ENCODE data around the gene MSH5.

MSH5 gene

DNA sequence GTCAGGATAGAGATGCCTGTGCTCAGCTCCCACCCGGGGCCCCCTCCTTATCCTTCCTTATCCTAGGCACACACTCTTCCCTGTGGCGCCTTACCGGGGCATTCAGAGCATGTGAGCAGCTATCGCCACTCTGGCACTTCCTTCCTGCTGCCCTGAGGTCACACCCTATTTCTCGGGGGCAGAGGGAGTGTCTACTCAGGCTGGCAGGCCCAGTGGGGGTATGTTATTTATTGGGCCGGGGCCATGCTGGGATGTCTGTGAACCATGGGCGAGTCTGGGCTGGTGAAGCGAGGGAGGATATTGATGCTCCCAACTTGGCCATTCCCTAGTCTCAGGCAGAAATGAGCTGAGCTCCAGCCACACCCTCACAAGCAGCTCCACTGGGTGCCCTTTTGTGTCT lies 28.6 kb upstream of the MSH5 start:
- TF ChIP-seq POLR2AphosphoS5 (IDR thresholded peaks at IDR 0.05; ENCODE audit: low read depth, low read length) (no peak), PAX5 (IDR thresholded peaks at IDR 0.05; ENCODE audit: insufficient read depth, low read length, severe bottlenecking) (no peak), SPI1 (IDR thresholded peaks at IDR 0.05; ENCODE audit: low read depth, low read length) (no peak), POU2F2 (IDR thresholded peaks at IDR 0.05; ENCODE audit: low read depth, low read length) (no peak)
- DNase-seq (ENCODE audit: insufficient read length, low spot score) = no peak
- no peak for FAIRE-seq

GRCh38 chr6:31712296-31712695 lies 27.5 kb upstream of the MSH5 start:
- FAIRE-seq = no peak

GRCh38 chr6:31713465-31713864 lies 26.3 kb upstream of the MSH5 start:
- FAIRE-seq (no peak), DNase-seq (ENCODE audit: insufficient read length, low spot score) (no peak)
- TF ChIP-seq PAX5 (IDR thresholded peaks at IDR 0.05; ENCODE audit: insufficient read depth, low read length, severe bottlenecking) (no peak), POU2F2 (IDR thresholded peaks at IDR 0.05; ENCODE audit: low read depth, low read length) (no peak), POLR2A (IDR thresholded peaks at IDR 0.05; ENCODE audit: low read depth, low read length) (no peak), SPI1 (IDR thresholded peaks at IDR 0.05; ENCODE audit: low read depth, low read length) (no peak), POLR2AphosphoS5 (IDR thresholded peaks at IDR 0.05; ENCODE audit: low read depth, low read length) (no peak), TAF1 (IDR thresholded peaks at IDR 0.05; ENCODE audit: low read depth, low read length) (no peak)

More at GRCh38 chr6:31712296-31712695, 27.5 kb upstream of the MSH5 start:
- no peak for DNase-seq (ENCODE audit: insufficient read length, low spot score)
- TF ChIP-seq POU2F2 (IDR thresholded peaks at IDR 0.05; ENCODE audit: low read depth, low read length) (no peak), SPI1 (IDR thresholded peaks at IDR 0.05; ENCODE audit: low read depth, low read length) (no peak)

GRCh38 chr6:31713991-31714684 lies 25.7 kb upstream of the MSH5 start:
- no peak for FAIRE-seq
- TF ChIP-seq TAF1 (IDR thresholded peaks at IDR 0.05; ENCODE audit: low read depth, low read length) (no peak), SPI1 (IDR thresholded peaks at IDR 0.05; ENCODE audit: low read depth, low read length) (no peak), POLR2AphosphoS5 (IDR thresholded peaks at IDR 0.05; ENCODE audit: low read depth, low read length) (no peak), PAX5 (IDR thresholded peaks at IDR 0.05; ENCODE audit: insufficient read depth, low read length, severe bottlenecking) (no peak), POLR2A (IDR thresholded peaks at IDR 0.05; ENCODE audit: low read depth, low read length) (no peak)
- no peak for DNase-seq (ENCODE audit: insufficient read length, low spot score)

GRCh38 chr6:31715022-31715958 lies 24.5 kb upstream of the MSH5 start, which contains the start of gene LY6G6D:
Gene LY6G6D (plus strand): TSS chr6:31715348. CDS start chr6:31715356, 8 bp downstream.
- FAIRE-seq (no peak), DNase-seq (ENCODE audit: insufficient read length, low spot score) (no peak)
- no peak for TF ChIP-seq PAX5 (IDR thresholded peaks at IDR 0.05; ENCODE audit: insufficient read depth, low read length, severe bottlenecking)
- no peak for TF ChIP-seq SPI1 (IDR thresholded peaks at IDR 0.05; ENCODE audit: low read depth, low read length)
- TF ChIP-seq POLR2A (IDR thresholded peaks at IDR 0.05; ENCODE audit: low read depth, low read length) = no peak
- no peak for TF ChIP-seq POU2F2 (IDR thresholded peaks at IDR 0.05; ENCODE audit: low read depth, low read length)
- no peak for TF ChIP-seq TAF1 (IDR thresholded peaks at IDR 0.05; ENCODE audit: low read depth, low read length)
- no peak for TF ChIP-seq POLR2AphosphoS5 (IDR thresholded peaks at IDR 0.05; ENCODE audit: low read depth, low read length)

DNA sequence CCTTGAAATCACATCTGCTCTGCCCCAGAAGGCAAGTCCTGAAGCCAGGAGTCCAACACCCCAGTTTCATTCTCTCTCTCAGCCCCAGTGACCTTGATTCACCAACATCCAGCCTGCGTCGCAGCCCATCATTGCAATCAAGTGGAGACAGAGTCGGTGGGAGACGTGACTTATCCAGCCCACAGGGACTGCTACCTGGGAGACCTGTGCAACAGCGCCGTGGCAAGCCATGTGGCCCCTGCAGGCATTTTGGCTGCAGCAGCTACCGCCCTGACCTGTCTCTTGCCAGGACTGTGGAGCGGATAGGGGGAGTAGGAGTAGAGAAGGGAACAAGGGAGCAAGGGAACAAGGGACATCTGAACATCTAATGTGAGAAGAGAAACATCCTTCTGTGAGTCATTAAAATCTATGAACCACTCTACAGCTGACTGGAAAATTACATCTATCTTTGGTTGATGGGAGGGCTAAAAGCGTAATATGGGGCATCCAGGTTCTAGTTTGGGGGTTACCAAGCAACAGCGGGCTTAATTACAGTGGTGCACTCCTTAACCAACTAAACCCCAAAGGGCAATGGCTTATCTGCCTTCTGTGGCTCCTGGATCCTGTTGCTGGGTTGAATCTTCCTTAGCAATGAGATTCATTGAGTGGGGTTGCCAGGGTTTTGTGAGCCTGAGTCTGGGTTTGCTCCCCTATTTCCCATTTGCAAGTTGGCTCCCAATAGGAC lies 22.1 kb upstream of the MSH5 start:
- TF ChIP-seq PAX5 (IDR thresholded peaks at IDR 0.05; ENCODE audit: insufficient read depth, low read length, severe bottlenecking) (no peak), TAF1 (IDR thresholded peaks at IDR 0.05; ENCODE audit: low read depth, low read length) (no peak), POU2F2 (IDR thresholded peaks at IDR 0.05; ENCODE audit: low read depth, low read length) (no peak), POLR2A (IDR thresholded peaks at IDR 0.05; ENCODE audit: low read depth, low read length) (no peak), POLR2AphosphoS5 (IDR thresholded peaks at IDR 0.05; ENCODE audit: low read depth, low read length) (no peak), SPI1 (IDR thresholded peaks at IDR 0.05; ENCODE audit: low read depth, low read length) (no peak)
- no peak for DNase-seq (ENCODE audit: insufficient read length, low spot score)
- FAIRE-seq = no peak

- DNase-seq (ENCODE audit: insufficient read length, low spot score) = no peak
- FAIRE-seq = no peak
These were observed 21.5 kb upstream of the MSH5 start for GRCh38 chr6:31718265-31718664.

GRCh38 chr6:31719001-31719400 lies 20.8 kb upstream of the MSH5 start:
- DNase-seq (ENCODE audit: insufficient read length, low spot score) (no peak), FAIRE-seq (no peak)
- no peak for TF ChIP-seq POLR2AphosphoS5 (IDR thresholded peaks at IDR 0.05; ENCODE audit: low read depth, low read length)
- no peak for TF ChIP-seq POLR2A (IDR thresholded peaks at IDR 0.05; ENCODE audit: low read depth, low read length)
- no peak for TF ChIP-seq PAX5 (IDR thresholded peaks at IDR 0.05; ENCODE audit: insufficient read depth, low read length, severe bottlenecking)
- no peak for TF ChIP-seq SPI1 (IDR thresholded peaks at IDR 0.05; ENCODE audit: low read depth, low read length)
- no peak for TF ChIP-seq TAF1 (IDR thresholded peaks at IDR 0.05; ENCODE audit: low read depth, low read length)
- no peak for TF ChIP-seq POU2F2 (IDR thresholded peaks at IDR 0.05; ENCODE audit: low read depth, low read length)

More at GRCh38 chr6:31718265-31718664, 21.5 kb upstream of the MSH5 start:
- no peak for TF ChIP-seq SPI1 (IDR thresholded peaks at IDR 0.05; ENCODE audit: low read depth, low read length)
- TF ChIP-seq TAF1 (IDR thresholded peaks at IDR 0.05; ENCODE audit: low read depth, low read length) = no peak
- no peak for TF ChIP-seq POLR2AphosphoS5 (IDR thresholded peaks at IDR 0.05; ENCODE audit: low read depth, low read length)
- no peak for TF ChIP-seq POU2F2 (IDR thresholded peaks at IDR 0.05; ENCODE audit: low read depth, low read length)
- TF ChIP-seq PAX5 (IDR thresholded peaks at IDR 0.05; ENCODE audit: insufficient read depth, low read length, severe bottlenecking) = no peak
- TF ChIP-seq POLR2A (IDR thresholded peaks at IDR 0.05; ENCODE audit: low read depth, low read length) = no peak

Data from GM12891 (cell line).